ENCODE measurements around the gene CACNA1H.
"Not testable (repeated sequence)": the region's sequence is repeated elsewhere in the genome, so short reads cannot be mapped to it uniquely, and the experiment has no call there.

DNA sequence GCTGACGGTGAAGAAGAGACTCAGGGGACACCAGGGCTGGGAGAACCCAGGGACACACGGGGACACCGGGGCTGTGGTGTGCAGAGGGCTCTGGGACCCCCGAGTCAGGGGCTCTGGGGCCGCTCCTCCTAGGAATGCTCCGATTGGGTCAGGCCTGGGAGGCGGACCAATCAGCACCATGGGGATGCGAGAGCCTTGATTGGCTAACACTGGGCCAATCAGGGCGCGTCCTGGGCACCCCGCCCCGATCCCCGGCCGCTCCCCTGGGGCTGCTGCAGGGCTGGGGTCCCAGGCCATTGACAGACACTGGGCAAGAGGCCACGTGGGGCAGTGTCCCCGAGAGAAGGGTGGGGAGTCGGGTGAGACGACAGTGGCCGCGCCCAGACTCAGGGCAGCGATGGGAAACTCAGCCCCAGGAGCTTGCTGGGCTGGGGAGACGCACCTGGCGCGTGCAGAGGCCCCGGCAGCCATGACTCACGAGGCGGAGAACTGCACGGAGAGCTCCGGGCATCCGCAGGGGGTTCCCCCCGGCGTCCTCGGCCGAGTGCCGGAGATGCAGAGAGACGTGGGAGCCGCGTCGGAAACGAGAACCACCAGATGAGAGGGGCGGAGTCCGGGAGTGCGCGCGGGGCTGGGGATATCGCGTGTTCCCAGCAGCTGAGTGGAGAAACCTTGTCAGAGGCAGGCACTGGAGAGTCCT, 79.3 kb downstream of the CACNA1H start:
- TF ChIP-seq, protein P1, sequence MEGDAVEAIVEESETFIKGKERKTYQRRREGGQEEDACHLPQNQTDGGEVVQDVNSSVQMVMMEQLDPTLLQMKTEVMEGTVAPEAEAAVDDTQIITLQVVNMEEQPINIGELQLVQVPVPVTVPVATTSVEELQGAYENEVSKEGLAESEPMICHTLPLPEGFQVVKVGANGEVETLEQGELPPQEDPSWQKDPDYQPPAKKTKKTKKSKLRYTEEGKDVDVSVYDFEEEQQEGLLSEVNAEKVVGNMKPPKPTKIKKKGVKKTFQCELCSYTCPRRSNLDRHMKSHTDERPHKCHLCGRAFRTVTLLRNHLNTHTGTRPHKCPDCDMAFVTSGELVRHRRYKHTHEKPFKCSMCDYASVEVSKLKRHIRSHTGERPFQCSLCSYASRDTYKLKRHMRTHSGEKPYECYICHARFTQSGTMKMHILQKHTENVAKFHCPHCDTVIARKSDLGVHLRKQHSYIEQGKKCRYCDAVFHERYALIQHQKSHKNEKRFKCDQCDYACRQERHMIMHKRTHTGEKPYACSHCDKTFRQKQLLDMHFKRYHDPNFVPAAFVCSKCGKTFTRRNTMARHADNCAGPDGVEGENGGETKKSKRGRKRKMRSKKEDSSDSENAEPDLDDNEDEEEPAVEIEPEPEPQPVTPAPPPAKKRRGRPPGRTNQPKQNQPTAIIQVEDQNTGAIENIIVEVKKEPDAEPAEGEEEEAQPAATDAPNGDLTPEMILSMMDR (IDR thresholded peaks at IDR 0.05) = not testable (repeated sequence)
- TF ChIP-seq POLR2A (IDR thresholded peaks at IDR 0.05) = not testable (repeated sequence)

Data from uterus (tissue), 2 donors.